ENCODE measurements around the gene EFCC1. TPM values are rescaled to one million over a fixed set of nuclear protein-coding genes. Genes with fewer than 3 reads are reported as not detected.

EFCC1 gene
- total and polyA plus RNA-seq, 2 of the 13 experiments (the other 11 are each of a cell fraction or from before 2014, with no cell fraction given): not detected

GRCh38 chr3:129002573-129003569, 1.8 kb downstream of the EFCC1 start (continued):
- no peak for TF ChIP-seq ZHX2 (IDR thresholded peaks at IDR 0.05; ENCODE audit: low read depth)
- no peak for TF ChIP-seq ZHX2 (CRISPR knock-in tag; IDR thresholded peaks at IDR 0.05; ENCODE audit: borderline replicate concordance)
- TF ChIP-seq MAFG (CRISPR knock-in tag; IDR thresholded peaks at IDR 0.05): no peak
- no peak for TF ChIP-seq GPBP1L1 (CRISPR knock-in tag; IDR thresholded peaks at IDR 0.05)

All from HepG2 (cell line).